C4-2B (cell line): ENCODE data around the gene LCN6.
A peak's percentile ranks its signal among the peaks of the same experiment; 100 is the strongest.

Source experiments
- H3K27ac ChIP-seq: fragments of 450-650 bp; 2 replicates; pipeline ENCODE4 v1.5.1; 2017
- ZFX ChIP-seq: fragments of 450-650 bp; IDR thresholded peaks from 2 replicates; pipeline ENCODE4 v1.6.1; 2017
- TF ChIP-seq, protein P1 (sequence below): fragments of 450-650 bp; conservative IDR thresholded peaks from 2 replicates; pipeline ENCODE4 v1.5.1; 2017; ENCODE audit warnings: mild to moderate bottlenecking

The LCN6 gene

GRCh38 chr9:136748201-136748600 is at the start of gene LCN6:
Gene LCN6 (minus strand): TSS chr9:136748525. CDS start chr9:136748483, 42 bp downstream.
- TF ChIP-seq, protein P1, sequence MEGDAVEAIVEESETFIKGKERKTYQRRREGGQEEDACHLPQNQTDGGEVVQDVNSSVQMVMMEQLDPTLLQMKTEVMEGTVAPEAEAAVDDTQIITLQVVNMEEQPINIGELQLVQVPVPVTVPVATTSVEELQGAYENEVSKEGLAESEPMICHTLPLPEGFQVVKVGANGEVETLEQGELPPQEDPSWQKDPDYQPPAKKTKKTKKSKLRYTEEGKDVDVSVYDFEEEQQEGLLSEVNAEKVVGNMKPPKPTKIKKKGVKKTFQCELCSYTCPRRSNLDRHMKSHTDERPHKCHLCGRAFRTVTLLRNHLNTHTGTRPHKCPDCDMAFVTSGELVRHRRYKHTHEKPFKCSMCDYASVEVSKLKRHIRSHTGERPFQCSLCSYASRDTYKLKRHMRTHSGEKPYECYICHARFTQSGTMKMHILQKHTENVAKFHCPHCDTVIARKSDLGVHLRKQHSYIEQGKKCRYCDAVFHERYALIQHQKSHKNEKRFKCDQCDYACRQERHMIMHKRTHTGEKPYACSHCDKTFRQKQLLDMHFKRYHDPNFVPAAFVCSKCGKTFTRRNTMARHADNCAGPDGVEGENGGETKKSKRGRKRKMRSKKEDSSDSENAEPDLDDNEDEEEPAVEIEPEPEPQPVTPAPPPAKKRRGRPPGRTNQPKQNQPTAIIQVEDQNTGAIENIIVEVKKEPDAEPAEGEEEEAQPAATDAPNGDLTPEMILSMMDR: no peak
- TF ChIP-seq ZFX: no peak
- H3K27ac ChIP-seq: no peak within 1 kb of the TSS

DNA sequence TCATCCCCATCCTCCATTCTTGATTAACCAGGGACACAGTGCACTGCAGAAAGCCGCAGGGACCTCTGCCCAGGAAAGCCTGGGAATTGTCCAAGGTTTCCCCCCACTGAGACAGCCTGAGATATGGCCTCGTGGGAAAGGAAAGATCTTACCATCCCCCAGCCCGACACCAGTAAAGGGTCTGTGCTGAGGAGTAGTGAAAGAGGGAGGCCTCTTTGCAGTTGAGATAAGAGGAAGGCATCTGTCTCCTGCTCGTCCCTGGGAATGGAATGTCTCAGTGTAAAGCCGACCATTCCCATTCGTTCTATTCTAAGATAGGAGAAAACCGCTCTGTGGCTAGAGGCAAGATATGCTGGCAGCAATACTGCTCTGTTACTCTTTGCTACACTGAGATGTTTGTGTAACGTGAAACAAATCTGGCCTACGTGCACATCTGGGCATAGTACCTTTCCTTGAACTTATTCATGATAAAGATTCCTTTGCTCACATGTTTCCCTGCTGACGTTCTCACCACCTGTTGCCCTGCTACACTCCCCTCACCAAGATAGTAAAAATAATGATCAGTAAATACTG is 48.5 kb upstream of the LCN6 start:
- peak overlapping the region; percentile 26 for H3K27ac ChIP-seq

DNA sequence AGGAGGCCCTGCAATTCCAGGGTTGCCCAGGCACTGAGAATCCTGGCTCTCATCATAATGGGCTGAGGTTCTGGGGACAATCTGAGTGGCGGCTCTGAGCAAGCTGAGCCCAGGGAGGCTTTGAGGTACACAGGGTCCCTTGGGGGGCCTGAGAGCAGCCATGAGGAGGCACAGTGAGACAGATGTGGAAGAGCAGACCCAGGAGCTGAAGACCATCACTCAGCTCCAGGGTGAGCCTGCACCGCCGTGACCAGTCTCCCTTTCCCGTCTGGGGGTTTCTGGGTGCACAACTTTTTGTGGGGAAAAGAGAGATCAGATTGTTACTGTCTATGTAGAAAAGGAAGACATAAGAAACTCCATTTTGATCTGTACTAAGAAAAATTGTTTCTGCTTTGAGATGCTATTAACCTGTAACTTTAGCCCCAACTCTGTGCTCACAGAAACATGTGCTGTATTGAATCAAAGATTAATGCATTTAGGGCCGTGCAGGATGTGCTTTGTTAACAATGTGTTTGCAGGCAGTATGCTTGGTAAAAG is 48.0 kb upstream of the LCN6 start, which contains the start of gene CCDC183:
CCDC183 (plus strand) TSS at position 101 of the 537 bp plus-strand sequence; CDS start at position 161, 60 bp downstream.
- TF ChIP-seq, protein P1: no peak
- no peak for TF ChIP-seq ZFX
- H3K27ac ChIP-seq: peak within 1 kb of the TSS; percentile 26

- H3K27ac ChIP-seq: peak overlapping the region; percentile 26; the same call in 1 of the 2 replicates
These were observed 46.6 kb upstream of the LCN6 start for GRCh38 chr9:136795000-136795348.

GRCh38 chr9:136794281-136794999 is 46.1 kb upstream of the LCN6 start:
- TF ChIP-seq, protein P1: no peak
- no peak for TF ChIP-seq ZFX
- no peak overlapping the region for H3K27ac ChIP-seq

More at GRCh38 chr9:136795000-136795348, 46.6 kb upstream of the LCN6 start:
- TF ChIP-seq, protein P1: no peak
- no peak for TF ChIP-seq ZFX

DNA sequence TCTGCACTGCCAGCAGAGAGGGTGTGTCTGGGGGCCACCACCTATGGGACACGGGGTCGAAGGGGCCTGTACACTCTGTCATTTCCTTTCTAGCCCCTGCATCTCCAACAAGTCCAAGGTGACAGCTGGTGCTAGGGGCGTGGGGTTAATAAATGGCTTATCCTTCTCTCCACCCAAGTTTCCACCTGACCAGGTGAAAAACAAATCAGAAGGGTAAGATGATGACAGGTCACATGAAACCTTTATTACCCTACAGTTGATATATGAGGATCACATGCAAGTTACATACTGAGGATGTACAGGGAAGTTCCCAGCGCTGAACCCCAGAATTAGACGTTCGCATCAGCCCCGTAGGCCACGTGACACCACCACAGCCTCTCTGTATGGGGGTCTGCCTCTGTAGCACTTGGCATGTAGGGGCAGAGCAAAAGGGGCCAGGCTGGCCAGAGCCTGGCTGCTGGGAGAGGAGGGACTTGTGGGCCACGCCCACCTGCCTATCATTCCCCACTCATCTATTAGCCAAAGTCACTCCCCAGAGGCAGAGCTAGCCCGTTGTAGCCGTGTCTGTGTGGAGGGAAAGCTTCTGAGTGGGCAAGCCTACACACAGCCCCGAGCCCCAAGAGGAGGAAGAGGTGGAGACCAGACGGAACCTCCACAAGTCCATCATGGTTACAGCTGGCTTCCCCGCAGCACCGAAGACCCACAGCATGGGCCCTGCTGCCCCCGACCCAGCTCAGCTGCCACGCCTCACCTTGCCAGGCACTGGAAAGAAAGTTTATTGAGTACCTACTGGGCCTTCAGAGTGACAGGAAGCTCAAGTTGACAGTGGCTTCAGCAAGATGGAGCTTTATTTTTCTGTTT is 45.0 kb upstream of the LCN6 start:
- TF ChIP-seq, protein P1: no peak
- TF ChIP-seq ZFX: no peak

GRCh38 chr9:136792321-136793085 is 44.2 kb upstream of the LCN6 start:
- TF ChIP-seq ZFX: no peak
- TF ChIP-seq, protein P1: no peak
- peak overlapping the region; percentile 97 for H3K27ac ChIP-seq

More for the DNA sequence above, 45.0 kb upstream of the LCN6 start:
- no peak overlapping the region for H3K27ac ChIP-seq
